Measurements from ENCODE around the gene OSBPL10.

The OSBPL10 gene

DNA sequence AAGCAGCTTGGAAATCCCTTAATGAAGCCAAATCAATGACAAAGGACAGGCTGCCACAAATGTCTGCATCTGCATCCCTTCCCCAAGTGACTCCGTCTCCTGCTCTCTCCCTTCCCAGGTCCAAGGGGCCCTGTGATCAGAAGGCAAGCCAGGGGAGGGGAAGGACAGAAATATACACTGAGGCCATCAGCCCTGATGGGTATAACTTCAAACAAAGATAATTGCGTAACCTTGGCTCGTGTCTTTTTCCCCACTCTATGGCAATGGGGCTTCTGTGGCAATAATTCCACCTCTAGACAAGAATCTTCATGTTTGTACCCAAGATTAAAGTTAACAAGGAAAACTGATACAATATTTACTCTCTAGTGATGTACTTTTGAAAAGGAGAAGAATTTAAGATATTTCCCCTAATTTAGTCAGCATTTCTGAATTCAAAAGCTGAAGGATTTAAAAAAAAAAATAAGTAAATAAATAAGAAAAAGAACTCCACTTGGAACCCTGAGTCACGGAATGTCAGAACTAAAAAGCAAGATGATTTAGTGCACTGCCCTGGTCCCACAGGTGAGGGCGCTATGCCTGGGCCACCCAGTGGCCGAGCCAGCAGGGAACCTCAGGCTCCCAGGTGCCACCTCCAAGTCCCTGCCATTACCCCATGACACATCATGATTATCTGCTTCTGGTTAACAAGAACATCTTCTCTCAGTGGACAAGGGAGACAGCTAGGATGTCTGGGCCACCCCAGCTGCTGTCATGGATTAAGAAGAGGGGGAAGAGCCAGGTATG, 293.9 kb downstream of the OSBPL10 start:
- TF ChIP-seq GLIS3 (CRISPR knock-in tag; IDR thresholded peaks at IDR 0.05) (no peak), CSDC2 (CRISPR knock-in tag; IDR thresholded peaks at IDR 0.05) (no peak)
- no peak for ATAC-seq

DNA sequence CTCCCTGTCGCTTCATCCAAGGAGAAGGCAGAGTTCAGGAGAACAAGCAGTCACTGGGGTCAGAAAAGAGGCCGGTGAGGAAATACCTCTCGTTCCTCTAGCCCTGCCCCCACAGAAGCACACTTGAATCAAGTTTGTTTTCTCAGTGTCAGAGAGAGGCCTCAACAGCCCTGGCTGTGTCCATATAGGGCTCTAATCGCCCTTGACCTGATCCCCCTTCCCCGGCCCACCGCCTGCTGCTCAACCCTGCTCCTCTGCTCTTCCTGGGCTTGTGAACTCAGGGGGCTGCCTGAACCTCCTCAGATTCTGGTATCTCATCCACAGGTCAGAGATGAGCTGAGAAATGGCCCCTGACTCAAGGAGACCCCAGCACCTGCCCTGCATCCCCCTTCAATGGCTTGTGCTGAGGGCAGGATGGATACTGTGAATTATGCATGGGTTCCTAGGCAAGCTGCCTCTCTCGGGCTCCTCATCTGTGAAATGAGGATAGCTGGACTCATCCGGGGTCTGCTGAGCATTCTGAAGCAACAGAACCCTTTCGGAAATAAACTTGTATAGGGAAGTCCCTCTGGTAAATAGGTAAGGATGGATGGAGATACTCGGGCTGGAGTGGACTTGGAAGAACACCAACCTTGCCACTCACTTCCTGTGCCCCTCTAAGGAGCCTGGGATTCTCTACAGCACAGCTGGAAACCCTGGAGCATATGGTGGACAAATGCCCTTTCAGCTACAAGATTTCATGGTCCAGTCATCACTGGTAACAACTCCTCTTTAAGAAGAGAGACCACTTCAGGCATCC, 300.8 kb downstream of the OSBPL10 start:
- no peak for ATAC-seq
- TF ChIP-seq GLIS3 (CRISPR knock-in tag; IDR thresholded peaks at IDR 0.05) (no peak), OSR1 (CRISPR knock-in tag; IDR thresholded peaks at IDR 0.05) (no peak), PPARA (CRISPR knock-in tag; IDR thresholded peaks at IDR 0.05; ENCODE audit: borderline replicate concordance) (no peak)

DNA sequence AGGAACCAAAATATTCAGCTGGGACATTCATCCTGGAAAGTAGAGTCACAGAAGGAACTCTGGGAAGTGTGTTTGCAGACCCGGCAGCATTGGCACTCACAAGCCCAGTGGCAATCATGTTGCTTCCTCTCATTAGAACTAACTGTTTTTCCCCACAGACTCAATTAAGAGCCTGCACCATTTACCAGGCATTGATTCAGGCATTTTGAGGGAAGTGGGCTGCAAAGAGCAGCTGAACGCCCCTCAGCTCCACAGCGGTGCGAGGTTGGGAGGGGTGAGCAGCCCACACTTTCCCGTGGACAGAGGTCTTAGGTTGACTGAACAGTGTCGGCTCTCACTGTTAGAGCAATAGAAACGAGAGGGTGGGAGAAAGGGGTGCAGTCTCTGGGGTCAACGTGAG, 304.5 kb downstream of the OSBPL10 start:
- ATAC-seq: no peak

DNA sequence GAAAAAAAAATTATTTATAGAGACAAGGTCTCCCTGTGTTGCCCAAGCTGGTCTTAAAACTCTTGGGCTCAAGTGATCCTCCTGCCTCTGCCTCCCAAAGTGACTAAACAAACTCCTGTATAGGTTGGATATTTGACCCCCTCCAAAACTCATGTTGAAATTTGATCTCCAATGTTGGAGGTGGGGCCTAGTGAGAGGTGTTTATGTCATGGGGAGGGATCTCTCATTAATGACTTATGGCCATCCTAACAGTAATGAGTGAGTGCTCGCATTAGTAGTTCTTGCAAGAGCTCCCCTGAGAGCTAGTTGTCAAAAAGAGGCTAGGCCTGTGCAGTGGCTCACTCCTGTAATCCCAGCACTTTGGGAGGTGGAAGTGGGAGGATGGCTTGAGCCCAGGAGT, 307.1 kb downstream of the OSBPL10 start:
- no peak for ATAC-seq
- TF ChIP-seq RARB (CRISPR knock-in tag; IDR thresholded peaks at IDR 0.05) (no peak), SNAI2 (CRISPR knock-in tag; IDR thresholded peaks at IDR 0.05) (no peak), ESRRG (CRISPR knock-in tag; IDR thresholded peaks at IDR 0.05) (no peak)

More for the DNA sequence above, 304.5 kb downstream of the OSBPL10 start:
- TF ChIP-seq CSDC2 (CRISPR knock-in tag; IDR thresholded peaks at IDR 0.05): no peak
- TF ChIP-seq, protein P1, sequence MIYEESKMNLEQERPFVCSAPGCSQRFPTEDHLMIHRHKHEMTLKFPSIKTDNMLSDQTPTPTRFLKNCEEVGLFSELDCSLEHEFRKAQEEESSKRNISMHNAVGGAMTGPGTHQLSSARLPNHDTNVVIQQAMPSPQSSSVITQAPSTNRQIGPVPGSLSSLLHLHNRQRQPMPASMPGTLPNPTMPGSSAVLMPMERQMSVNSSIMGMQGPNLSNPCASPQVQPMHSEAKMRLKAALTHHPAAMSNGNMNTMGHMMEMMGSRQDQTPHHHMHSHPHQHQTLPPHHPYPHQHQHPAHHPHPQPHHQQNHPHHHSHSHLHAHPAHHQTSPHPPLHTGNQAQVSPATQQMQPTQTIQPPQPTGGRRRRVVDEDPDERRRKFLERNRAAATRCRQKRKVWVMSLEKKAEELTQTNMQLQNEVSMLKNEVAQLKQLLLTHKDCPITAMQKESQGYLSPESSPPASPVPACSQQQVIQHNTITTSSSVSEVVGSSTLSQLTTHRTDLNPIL (CRISPR knock-in tag; IDR thresholded peaks at IDR 0.05; ENCODE audit: low read depth): no peak
- TF ChIP-seq ZNF70 (CRISPR knock-in tag; IDR thresholded peaks at IDR 0.05): no peak
- TF ChIP-seq PPARA (CRISPR knock-in tag; IDR thresholded peaks at IDR 0.05; ENCODE audit: borderline replicate concordance): no peak
- TF ChIP-seq, protein P2, sequence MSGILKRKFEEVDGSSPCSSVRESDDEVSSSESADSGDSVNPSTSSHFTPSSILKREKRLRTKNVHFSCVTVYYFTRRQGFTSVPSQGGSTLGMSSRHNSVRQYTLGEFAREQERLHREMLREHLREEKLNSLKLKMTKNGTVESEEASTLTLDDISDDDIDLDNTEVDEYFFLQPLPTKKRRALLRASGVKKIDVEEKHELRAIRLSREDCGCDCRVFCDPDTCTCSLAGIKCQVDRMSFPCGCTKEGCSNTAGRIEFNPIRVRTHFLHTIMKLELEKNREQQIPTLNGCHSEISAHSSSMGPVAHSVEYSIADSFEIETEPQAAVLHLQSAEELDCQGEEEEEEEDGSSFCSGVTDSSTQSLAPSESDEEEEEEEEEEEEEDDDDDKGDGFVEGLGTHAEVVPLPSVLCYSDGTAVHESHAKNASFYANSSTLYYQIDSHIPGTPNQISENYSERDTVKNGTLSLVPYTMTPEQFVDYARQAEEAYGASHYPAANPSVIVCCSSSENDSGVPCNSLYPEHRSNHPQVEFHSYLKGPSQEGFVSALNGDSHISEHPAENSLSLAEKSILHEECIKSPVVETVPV (CRISPR knock-in tag; IDR thresholded peaks at IDR 0.05): no peak
- TF ChIP-seq, protein P3, sequence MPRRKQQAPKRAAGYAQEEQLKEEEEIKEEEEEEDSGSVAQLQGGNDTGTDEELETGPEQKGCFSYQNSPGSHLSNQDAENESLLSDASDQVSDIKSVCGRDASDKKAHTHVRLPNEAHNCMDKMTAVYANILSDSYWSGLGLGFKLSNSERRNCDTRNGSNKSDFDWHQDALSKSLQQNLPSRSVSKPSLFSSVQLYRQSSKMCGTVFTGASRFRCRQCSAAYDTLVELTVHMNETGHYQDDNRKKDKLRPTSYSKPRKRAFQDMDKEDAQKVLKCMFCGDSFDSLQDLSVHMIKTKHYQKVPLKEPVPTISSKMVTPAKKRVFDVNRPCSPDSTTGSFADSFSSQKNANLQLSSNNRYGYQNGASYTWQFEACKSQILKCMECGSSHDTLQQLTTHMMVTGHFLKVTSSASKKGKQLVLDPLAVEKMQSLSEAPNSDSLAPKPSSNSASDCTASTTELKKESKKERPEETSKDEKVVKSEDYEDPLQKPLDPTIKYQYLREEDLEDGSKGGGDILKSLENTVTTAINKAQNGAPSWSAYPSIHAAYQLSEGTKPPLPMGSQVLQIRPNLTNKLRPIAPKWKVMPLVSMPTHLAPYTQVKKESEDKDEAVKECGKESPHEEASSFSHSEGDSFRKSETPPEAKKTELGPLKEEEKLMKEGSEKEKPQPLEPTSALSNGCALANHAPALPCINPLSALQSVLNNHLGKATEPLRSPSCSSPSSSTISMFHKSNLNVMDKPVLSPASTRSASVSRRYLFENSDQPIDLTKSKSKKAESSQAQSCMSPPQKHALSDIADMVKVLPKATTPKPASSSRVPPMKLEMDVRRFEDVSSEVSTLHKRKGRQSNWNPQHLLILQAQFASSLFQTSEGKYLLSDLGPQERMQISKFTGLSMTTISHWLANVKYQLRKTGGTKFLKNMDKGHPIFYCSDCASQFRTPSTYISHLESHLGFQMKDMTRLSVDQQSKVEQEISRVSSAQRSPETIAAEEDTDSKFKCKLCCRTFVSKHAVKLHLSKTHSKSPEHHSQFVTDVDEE (CRISPR knock-in tag; IDR thresholded peaks at IDR 0.05): no peak
- no peak for TF ChIP-seq GLIS3 (CRISPR knock-in tag; IDR thresholded peaks at IDR 0.05)
- no peak for TF ChIP-seq OSR1 (CRISPR knock-in tag; IDR thresholded peaks at IDR 0.05)
- no peak for TF ChIP-seq ZFP3 (CRISPR knock-in tag; IDR thresholded peaks at IDR 0.05)
- no peak for TF ChIP-seq TOX (CRISPR knock-in tag; IDR thresholded peaks at IDR 0.05; ENCODE audit: borderline replicate concordance)
- no peak for TF ChIP-seq RARB (CRISPR knock-in tag; IDR thresholded peaks at IDR 0.05)
- no peak for TF ChIP-seq ZNF565 (CRISPR knock-in tag; conservative IDR thresholded peaks at IDR 0.05; ENCODE audit: low read depth)
- TF ChIP-seq TCF4 (CRISPR knock-in tag; IDR thresholded peaks at IDR 0.05; ENCODE audit: borderline replicate concordance): no peak
- no peak for TF ChIP-seq ARNTL (CRISPR knock-in tag; IDR thresholded peaks at IDR 0.05; ENCODE audit: borderline replicate concordance, low read depth)
- TF ChIP-seq ISL1 (CRISPR knock-in tag; IDR thresholded peaks at IDR 0.05): no peak
- no peak for TF ChIP-seq ESRRG (CRISPR knock-in tag; IDR thresholded peaks at IDR 0.05)
- TF ChIP-seq, protein P4, sequence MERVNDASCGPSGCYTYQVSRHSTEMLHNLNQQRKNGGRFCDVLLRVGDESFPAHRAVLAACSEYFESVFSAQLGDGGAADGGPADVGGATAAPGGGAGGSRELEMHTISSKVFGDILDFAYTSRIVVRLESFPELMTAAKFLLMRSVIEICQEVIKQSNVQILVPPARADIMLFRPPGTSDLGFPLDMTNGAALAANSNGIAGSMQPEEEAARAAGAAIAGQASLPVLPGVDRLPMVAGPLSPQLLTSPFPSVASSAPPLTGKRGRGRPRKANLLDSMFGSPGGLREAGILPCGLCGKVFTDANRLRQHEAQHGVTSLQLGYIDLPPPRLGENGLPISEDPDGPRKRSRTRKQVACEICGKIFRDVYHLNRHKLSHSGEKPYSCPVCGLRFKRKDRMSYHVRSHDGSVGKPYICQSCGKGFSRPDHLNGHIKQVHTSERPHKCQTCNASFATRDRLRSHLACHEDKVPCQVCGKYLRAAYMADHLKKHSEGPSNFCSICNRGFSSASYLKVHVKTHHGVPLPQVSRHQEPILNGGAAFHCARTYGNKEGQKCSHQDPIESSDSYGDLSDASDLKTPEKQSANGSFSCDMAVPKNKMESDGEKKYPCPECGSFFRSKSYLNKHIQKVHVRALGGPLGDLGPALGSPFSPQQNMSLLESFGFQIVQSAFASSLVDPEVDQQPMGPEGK (CRISPR knock-in tag; IDR thresholded peaks at IDR 0.05; ENCODE audit: borderline replicate concordance): no peak
- no peak for TF ChIP-seq ZNF8 (CRISPR knock-in tag; IDR thresholded peaks at IDR 0.05)
- TF ChIP-seq ZFP30 (CRISPR knock-in tag; IDR thresholded peaks at IDR 0.05): no peak
- no peak for TF ChIP-seq SNAI2 (CRISPR knock-in tag; IDR thresholded peaks at IDR 0.05)

Data from SK-N-SH treated with all-trans-retinoic acid at 6 μM for 48 hours (cell line).